Activated CD8-positive, alpha-beta memory T cell treated with anti-CD3 and anti-CD28 coated beads for 24 hours (primary cell): Measurements from ENCODE around the gene RNGTT.
"Not testable (repeated sequence)": the region's sequence is repeated elsewhere in the genome, so short reads cannot be mapped to it uniquely, and the experiment has no call there.

ENCODE experiments used
- DNase-seq: peaks from one replicate; pipeline ENCODE4 v3.0.0-alpha.2; 2020

Gene RNGTT

DNA sequence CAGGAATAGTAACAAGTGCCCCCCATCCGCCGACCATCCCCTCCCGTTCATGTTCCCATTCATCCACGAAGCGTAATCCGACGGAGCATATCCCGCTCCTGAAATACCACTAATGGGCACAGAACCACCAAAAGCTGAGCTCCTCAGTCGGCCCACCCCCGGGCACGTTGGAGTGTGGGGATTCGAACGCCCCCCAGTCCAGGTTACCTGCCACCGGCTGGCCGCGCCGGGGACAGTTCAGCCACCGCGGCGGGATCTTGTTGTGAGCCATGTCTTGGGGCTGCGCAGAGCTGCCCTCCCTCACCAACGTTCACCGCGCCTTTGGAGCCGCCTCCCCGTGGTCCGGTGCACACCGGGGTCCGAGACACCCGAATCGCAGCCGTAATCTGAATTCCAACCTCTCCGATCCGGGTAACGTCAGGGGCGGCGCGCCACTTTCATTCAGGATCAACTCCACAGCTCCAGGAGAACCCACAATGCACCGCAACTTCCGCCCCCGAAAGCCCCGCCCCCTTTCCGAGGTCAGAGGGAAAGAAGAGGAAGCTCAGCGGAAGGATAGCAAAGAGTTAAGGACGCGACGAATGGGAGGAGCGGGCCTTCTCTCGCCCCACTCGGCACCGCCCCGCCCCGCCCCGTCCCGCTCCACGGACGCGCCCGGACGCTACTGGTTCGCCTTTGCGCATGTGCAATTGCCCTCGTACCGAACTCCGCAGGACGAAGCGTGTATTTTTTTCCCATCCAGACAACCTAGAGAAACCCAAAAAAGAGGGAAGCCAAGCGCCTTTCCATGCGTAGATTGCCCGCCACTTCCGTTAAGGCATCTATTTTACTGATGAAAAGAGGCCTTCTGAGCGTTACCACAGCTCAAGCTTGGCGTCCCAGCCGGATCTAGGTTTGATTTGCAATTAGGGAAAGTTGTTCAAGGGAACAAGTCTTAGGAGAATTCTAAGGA lies at the start of gene RNGTT:
TSS of gene RNGTT (minus strand) at position 480 of the 952 bp plus-strand sequence. CDS start at position 271, 209 bp downstream.
- peak; percentile 99 for DNase-seq

DNA sequence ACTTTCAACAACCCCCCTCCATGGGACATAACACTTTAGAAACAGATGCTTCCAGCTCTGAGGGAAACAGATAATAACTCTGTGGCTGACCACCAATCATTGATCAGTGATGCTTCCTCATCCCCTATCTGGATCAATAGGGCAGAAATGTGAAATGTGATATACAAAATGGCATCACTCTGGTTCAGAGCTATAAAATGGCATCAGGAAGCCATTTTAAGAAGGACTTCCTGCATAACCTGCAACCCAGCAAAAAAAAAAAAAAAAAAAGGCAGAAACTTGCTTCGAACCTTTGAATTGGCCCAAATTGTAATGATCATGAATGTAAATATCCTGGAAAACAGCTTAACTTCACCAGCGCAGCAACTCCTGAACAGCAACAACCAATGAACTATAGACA lies 48.0 kb upstream of the RNGTT start:
- no peak for DNase-seq

GRCh38 chr6:89010825-89011224 lies 47.4 kb upstream of the RNGTT start:
- DNase-seq: no peak

DNA sequence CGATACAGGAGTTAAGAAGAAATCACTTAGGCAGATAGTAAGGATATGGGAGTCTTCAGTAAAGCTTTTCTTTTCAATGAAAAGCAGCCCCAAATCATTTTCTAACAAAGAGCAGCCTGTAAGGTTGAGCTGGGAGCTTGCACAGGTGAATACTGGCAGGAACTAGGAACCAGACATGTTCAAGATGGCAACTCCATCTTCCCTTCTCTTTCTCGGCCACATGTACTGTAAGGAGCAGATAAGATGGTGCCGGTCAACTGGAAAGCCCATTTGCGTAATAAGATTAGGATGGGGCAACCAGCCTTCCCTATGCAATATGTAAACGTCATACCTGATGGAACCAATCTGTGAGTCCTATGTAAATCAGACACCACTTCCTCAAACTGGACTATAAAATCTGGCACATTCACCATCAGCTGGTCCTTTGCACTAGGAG lies 46.2 kb upstream of the RNGTT start:
- no peak for DNase-seq

DNA sequence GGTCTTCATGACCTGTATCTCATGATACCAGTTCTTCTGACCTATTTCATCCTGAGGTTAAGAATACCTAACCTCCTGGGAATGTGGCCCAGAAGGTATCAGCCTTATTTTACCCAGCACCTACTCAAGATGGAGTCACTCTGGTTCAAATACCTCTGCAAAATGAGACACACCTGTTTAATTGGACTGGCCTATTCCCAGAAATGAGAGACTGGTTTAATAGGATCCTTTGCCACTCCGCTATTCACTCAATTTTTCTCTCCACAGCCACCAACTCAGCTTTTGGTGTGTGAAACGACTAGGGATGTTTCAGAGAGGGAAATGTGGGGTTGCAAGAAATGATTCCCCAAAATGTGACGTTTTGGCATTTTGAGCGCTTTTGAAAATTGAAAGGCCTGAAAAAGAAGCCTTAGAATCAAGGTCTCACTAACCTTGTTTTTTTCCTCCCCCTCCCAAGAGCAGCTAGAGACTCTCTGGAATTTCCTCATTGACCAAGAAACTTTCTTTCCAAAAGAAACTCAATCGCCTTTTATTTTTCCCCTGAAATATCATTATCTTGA lies 45.5 kb upstream of the RNGTT start:
- DNase-seq: no peak

GRCh38 chr6:89008001-89008814 lies 44.8 kb upstream of the RNGTT start:
- DNase-seq: no peak

DNA sequence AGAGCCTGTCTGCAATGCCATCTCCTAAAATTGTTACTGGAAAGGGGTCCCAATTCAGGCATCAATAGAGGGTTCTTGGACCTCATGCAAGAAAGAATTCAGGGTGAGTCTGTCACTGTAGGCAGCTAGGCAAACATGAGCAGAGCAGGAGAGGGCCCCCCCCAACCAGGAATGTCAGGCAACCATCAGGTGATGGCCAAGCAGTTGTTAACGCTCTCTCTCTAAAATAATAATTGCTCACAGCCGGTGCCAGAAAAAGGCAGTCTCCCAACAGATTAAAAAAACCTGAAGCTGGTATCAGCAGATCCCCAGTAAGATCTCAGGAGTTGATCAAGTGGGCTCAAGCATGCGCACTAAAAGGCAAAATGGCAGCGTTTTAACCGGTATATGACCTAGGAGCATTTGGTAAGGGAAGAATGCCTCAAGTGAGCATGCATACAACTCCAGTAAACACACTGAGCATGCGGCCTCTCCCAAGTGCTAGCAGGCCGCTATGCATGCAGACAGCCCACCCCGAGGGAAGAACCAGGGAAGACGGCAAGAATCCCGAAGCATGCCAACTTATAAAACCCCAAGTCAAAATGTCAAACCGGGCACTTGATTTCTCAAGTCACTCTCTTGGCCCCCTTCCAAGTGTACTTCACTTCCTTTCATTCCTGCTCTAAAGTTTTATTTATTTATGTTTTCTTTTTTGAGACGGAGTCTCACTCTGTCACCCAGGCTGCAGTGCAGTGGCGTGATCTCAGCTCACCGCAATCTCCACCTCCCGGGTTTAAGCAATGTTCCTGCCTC lies 44.0 kb upstream of the RNGTT start:
- DNase-seq: no peak

- no peak for DNase-seq
Measured at GRCh38 chr6:89002523-89002922, 39.1 kb upstream of the RNGTT start.

DNA sequence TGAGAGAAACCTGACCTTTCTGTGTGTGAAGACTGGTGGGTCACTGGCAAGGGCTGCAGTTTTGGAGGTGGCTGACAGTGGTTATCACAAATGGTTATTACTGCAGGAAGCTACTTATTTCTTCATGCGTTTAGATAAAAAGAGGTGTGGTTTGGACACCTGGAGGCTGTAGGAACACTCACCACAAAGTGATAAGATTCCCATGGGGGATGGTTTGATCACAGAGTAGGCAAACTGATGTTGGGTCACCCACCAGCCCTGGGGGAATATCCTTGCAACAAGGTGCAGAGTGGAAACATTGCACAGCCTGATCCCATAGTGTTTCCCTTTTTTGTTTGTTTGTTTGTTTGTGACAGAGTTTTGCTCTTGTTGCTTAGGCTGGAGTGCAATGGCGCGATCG lies 33.9 kb upstream of the RNGTT start:
- DNase-seq: no peak

DNA sequence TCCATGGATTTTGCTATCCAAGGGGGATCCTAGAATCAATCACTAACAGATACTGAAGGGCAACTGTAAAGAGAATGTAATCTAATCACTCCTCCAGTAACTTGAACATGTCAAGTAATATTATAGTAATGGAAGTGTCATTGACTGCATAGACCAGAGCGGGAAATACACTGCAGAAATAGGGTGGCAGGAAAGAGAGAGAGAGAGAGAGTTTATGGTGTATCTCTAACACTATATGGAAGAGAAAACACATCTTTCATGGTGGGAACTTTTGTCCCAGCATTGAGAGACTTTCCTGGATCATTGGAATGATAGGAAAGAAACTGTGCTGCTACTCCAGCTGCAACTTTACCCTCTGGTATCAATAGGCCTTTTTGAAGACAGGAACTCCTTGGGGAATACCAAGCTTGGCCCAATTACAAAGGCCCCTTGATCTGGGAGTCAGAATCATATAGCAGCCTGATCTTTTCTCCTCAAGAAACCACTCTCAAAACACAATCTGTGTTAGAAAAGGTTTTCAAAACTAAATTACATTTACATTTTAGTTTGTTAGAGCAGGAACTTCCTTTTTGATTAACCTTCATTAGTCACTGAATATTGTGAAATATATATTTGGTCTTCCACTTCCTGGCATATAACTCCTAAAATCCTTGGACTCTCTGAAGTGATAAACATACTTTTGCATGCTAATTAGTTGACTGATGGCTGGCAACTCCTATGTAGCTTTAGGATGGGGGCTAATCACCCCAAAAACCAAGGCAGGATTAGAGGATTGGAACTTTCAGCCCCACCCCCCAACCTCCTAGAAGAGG lies 29.5 kb upstream of the RNGTT start:
- no peak for DNase-seq

DNA sequence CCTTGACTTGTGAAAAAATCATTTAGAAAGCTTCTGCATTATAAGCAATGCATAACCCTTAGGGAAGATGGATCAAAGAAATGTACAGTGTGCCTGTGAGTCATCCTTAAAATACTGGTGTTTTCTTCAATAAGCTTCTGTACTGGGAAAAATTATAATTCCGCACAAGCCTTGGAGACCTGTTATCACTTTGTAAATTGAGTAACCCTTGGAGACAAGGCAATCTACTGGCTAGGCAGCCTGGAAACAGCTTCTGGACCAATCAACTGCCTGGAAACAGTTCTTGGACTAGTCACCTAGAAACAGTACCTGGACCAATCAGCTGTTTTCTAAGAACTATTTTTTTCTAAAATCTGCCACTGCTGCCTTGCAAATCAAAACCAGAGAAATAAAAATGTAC lies 25.8 kb upstream of the RNGTT start:
- no peak for DNase-seq

DNA sequence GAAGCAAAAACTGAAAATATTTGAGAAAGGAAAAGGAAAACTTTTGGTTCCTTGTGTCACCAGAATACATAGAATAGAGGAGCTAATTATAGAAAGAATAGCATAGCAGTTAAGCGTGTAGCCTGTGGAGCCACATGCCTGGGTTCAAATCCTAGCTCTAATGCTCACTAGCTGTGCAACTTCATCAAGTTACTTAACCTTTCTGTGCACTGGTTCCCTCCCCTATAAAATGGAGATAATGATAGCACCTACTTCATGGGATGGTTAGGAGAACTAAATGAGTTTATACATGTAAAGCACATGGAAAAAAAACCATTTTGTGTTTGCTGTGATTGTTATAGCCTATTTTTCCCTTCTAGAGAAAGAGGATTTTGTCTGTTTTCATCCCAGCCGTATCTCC lies 24.5 kb upstream of the RNGTT start:
- no peak for DNase-seq

DNA sequence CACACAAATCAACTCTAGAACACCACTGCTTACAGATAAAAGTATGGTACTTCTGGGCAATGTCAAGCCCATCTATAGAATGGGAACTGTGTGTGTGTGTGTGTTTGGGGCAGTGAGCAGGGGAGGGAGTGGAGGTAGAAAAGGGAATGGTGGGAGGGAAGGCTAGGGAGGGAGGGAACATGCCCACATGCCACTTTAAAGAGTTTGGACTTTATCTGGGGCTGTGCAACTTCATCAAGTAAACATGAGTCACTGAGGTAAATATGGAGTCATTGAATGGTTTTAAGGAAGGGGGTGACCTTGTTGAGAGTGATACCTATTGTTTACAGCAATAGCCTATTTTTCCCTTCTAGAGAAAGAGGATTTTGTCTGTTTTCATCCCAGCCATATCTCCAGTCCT lies 22.5 kb upstream of the RNGTT start:
- no peak for DNase-seq

DNA sequence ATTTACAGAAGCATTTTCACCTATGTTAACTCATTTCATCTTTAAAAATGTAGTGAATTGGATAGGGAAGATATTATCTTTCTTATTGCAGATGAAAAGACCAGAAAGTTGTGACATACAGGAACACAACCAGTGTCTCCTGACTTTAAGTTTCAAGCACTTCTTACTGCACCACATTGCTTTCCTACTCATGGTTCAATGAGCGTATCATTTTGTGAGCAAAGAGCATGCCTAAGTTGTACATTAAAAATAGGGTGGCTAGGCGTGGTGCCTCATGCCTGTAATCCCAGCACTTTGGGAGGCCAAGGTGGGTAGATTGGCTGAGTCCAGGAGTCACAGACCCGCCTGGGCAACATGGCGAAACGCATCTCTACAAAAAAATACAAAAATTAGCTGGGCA lies 21.2 kb upstream of the RNGTT start:
- no peak for DNase-seq

GRCh38 chr6:88984152-88984551 lies 20.7 kb upstream of the RNGTT start:
- DNase-seq: no peak

DNA sequence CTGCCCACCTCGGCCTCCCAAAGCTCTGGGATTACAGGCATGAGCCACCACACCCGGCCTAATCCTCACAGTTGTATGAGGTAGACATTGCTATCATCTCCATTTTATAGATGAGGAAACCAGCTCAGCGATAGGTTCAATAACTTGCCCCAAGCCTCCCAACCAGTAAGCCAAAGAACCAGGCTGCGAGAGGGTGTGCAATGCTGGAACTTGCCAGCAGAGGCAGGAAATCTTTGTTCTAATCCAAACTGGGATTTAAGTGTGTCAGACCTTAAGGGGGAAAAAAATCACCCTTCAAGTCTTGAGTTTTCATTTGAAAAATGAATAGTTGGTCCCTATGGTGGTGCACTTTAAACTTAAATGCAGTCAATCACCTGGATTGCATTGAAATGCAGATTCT lies 20.1 kb upstream of the RNGTT start:
- no peak for DNase-seq

DNA sequence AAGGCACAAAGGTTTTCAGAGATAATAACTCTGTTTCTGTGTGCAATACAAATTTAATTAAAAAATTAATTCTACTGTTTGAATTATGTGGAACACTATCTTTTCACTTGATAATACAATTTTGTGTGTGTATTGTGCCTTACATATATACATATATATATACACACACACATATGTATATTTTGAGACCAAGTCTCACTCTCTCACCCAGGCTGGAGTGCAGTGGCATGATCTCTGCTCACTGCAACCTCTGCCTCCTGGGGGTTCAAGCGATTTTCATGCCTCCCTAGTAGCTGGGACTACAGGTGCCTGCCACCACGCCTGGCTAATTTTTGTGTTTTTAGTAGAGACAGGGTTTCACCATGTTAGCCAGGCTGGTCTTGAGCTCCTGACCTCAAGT lies 19.7 kb upstream of the RNGTT start:
- not testable (repeated sequence) for DNase-seq

DNA sequence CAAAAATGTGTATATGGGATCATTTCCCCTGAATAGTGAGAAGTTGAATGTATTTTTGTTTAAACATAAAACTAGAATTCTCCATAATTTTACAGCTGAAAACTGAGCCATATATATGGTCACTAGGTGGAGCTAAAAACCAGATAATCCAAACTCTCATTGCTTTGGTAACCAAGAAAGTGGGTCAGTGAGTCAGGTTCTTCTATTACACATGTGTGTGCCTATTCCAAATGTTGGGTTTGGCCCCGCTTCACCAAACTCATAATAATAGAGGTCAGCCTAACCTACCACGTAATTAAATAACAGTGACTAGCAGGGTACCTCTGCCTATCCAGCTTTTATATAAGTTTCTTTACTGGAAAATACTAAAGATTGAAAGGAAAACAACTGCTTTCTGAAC lies 19.3 kb upstream of the RNGTT start:
- no peak for DNase-seq

DNA sequence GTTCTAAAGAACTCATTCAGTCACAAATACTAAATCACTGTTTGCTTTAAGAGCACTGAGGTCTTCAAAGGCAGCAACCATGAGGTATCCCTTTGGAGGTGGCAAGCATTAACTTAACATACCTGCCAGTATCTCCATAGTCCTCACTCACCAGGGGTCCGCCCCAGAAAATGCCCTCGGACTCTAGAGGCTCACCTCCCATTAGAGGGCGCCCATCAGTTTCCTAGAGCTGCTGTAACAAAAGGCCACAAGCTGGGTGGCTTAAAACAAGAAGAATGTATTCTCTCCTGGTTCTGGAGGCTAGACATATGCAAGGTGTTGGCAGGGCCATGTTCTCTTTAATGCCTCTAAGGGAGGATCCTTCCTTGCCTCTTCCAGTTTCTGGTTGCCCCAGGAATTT lies 12.0 kb upstream of the RNGTT start:
- DNase-seq: no peak

- no peak for DNase-seq
Measured at GRCh38 chr6:88972504-88973423, 9.3 kb upstream of the RNGTT start.

GRCh38 chr6:88970301-88970700 lies 6.9 kb upstream of the RNGTT start:
- DNase-seq: no peak
